HG02981 (cell line): ENCODE measurements around the gene ZNF385C.
"Not testable (repeated sequence)": the region's sequence is repeated elsewhere in the genome, so short reads cannot be mapped to it uniquely, and the experiment has no call there.

Experiments used
- ATAC-seq: cut with Tn5 transposase; IDR thresholded peaks from one replicate; pipeline ENCODE4 v1.9.1; 2021; ENCODE audit warnings: mild to moderate bottlenecking, moderate library complexity; ENCODE audit not compliant: unreplicated experiment

Gene ZNF385C, protein sequence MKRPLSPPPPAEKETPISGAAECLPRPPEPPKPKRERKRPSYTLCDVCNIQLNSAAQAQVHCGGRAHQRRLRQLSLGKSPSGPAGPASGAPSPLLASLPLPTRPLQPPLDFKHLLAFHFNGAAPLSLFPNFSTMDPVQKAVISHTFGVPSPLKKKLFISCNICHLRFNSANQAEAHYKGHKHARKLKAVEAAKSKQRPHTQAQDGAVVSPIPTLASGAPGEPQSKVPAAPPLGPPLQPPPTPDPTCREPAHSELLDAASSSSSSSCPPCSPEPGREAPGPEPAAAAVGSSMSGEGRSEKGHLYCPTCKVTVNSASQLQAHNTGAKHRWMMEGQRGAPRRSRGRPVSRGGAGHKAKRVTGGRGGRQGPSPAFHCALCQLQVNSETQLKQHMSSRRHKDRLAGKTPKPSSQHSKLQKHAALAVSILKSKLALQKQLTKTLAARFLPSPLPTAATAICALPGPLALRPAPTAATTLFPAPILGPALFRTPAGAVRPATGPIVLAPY

DNA sequence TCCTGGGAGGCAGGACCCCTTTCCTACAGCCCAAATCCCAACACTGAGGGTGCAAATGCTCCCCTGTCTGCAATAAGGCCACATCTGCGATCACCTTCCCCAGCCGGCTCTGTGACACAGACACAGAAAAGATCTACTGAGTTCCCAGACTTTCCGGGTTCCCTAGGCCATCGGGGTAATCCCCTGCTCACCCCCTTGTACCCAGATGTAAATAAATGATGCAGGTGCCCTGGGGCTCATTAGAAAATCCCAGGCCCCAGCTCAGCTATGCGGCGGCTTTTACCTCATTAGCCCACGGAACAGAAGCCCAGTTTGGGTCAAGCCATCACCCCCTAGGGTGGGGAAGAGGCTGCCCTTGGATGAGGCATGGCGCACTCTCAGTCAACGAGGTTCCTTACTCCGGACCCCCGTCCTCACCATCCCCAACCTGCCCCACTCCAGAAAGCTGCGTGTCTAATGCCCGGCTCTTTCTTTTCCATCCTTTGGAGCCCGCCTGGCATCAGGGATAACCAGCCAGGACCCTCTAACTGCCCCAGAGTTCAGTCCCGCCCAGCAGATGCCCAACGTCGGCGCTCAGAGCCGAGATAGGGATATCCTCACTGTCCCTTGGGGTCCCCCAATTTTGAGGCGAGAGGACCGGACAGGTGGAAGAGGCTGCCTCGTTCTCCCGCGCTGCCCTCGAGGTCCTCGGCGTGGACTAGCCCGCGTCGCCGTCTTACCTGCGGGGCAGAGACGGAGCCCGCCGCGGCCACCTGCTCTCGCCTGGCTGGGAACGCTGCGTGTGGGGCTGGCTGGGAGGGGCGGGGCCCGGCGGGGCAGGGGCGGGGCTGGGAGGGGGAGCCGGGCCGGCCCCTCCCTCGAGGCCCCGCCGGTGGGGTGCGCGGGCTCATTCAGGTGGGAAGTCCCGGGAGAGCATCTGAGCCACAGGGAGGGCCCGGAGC is at the start of gene ZNF385C:
Gene ZNF385C, minus strand, starts transcription at position 783 of the 941 bp plus-strand sequence. CDS start 35,417 bp downstream, outside the sequence.
- no peak for ATAC-seq

DNA sequence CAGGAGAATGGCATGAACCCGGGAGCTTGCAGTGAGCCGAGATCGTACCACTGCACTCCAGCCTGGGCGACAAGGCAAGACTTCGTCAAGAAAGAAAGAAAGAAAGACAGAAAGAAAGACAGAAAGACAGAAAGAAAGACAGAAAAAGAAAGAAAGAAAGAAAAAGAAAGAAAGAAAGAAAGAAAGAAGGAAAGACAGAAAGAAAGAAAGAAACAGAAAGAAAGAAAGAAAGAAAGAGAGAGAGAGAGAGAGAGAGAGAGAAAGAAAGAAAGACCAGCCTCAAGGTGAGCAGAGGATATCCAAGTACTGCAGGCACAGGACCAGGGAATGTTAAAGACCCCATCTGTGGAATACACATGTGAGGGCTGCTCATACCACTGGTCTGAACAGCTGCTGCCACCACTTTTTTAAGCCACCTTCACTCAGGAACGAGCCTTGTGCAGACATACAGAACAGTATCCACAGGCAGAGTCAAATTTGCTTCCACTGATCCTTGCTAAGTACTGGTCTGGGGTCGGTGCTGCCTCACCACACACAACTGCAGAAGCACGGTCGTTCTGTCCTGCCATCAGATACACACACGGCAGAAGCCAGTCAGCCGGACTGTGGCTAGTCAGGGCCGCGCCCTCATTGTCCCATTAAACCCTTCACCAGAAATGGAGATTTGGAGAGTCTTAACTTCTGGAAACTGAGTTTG is 48.8 kb upstream of the ZNF385C start:
- ATAC-seq, result no peak

DNA sequence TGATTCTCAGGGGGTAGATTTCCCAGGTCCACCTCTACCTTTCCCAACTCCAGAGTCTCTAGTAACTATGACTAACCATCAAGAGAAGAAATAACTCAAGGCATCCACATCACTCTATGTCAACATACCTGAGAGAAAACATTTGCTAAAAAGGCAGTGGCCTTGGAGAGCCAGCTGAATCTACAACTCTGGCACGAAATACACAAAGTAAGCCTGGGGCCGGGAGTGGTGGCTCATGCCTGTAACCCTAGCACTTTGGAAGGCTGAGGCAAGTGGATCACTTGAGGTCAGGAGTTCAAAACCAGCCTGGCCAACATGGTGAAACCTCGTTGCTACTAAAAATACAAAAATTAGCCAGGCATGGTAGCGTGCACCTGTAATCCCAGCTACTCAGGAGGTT is 44.9 kb upstream of the ZNF385C start:
- not testable (repeated sequence) for ATAC-seq

- ATAC-seq, result no peak
These were observed 44.2 kb upstream of the ZNF385C start for GRCh38 chr17:42142371-42142896.

GRCh38 chr17:42141382-42141781 is 43.1 kb upstream of the ZNF385C start:
- ATAC-seq, result no peak

DNA sequence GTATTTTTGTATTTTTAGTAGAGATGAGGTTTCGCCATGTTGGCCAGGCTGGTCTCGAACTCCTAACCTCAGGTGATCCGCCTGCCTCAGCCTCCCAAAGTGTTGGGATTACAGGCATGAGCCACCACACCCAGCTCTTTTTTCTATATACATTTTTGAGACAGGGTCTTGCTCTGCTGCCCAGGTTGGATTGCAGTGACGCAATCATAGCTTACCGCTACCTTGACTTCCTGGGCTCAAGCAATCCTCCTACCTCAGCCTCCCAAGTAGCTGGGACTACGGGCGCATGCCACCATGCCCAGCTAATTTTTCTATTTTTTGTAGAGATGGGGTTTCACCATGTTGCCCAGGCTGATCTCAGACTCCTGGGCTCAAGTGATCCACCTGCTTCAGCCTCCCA is 42.4 kb upstream of the ZNF385C start:
- not testable (repeated sequence) for ATAC-seq

GRCh38 chr17:42138749-42139492 is 40.6 kb upstream of the ZNF385C start:
- no peak for ATAC-seq

- no peak for ATAC-seq
These were observed 38.4 kb upstream of the ZNF385C start for GRCh38 chr17:42136654-42137051.

DNA sequence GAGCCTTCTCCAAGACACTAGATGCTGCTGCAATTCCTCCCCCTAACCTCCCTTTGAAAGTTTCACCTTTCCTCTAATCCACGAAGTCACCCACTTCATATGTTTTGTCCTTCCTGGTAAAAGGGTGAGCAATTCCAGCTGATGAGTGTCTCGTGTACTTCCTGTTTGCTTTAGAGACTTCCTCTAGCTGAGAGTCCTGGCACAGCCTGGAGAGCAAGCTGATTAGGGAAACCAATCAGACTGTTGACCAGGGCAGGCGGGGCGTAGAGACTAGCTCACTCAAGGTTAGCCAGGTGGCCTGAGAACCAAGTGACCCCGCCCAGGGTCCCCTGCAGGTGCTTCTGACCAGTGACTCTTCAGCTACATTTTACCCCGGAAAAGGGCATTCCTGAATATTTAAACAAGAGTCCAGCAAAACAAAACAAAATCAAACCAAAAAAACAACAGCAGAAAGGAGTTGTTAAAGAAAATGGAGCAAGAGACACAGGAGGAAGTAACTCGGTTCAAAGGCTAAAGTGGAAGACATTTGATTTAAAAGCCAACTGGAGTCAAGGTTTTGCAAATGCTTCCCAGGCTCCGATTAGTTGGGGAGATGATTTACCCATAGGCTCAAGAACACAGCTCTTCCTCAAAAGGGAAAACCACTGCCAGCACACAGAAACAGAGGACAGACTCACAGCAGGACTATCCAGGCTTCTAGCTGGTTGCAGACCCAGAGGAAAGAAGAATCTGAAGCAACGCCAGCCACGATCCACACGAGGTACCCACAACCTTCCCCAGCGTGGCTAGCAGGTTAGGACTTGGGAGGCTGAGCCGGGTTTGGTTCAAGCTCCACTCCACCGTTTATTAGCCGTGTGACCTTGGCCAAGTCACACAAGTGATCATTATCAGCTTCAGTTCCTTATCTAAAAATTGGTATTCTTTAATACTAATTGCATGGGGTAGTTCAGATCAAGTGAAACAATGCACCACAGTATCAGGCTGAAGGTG is 37.7 kb upstream of the ZNF385C start:
- no peak for ATAC-seq

DNA sequence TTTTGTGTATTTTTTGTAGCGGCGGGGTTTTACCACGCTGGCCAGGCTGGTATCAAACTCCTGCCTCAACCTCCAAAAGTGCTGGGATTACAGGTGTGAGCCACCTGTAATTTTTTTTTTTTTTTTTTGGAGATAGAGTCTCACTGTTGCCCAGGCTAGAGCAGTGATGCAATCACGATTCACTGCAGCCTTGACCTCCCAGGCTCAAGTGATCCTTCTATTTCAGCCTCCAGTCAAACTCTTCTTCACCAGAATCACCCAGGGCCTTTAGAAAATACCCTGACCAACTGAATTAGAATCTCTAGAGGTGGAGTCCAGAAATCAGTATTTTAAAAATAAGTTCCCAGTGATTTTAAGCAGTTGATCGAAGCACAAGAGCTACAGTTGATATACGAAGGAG is 36.9 kb upstream of the ZNF385C start:
- ATAC-seq, result no peak

DNA sequence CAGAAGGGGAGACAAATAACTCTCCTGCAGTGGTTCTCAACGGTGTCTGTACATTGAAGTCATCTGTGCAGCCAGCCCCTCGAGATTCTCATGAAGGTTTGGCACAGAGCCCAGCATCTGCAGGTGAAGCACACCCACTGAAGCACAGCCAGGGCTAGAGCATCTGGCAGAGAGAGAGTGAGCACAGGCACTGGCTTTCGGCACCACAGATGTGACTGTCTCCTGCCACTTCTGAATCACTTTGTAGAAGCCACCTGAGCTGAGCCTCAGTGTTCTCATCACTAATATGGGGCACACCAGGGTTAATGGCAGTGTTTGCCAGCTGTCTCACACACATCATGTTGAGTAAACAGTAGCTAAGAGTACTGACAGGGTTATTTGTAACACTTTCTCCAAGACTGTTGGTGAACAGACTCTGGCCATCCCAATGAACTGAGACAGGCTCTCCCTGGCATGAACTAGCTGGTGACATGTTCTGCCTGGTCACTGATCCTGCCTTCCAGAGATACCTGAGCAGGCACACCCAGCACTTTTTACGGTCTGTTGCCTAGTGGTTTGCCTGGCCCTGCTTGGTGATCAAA is 35.3 kb upstream of the ZNF385C start:
- ATAC-seq, result peak; percentile 80

DNA sequence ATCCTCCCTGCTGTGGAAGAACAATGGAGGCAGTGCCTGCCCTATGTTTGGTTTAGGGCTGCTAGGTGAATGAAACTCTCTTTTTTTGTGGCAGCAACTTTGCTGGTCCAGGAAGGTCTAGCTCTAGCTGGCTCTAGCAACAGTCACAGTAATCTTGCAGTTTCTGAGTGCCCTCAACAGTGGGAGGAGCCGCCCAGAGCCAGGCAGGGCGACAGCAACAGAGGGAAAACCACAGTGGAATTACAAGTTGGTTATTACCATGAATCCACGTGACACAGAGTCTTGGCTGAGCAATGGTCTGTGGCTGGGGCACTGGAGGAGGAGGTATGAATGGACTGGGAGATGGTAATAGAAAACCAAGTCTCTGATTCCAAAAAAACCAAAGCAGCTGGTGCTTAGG is 34.7 kb upstream of the ZNF385C start:
- peak; percentile 20 for ATAC-seq

DNA sequence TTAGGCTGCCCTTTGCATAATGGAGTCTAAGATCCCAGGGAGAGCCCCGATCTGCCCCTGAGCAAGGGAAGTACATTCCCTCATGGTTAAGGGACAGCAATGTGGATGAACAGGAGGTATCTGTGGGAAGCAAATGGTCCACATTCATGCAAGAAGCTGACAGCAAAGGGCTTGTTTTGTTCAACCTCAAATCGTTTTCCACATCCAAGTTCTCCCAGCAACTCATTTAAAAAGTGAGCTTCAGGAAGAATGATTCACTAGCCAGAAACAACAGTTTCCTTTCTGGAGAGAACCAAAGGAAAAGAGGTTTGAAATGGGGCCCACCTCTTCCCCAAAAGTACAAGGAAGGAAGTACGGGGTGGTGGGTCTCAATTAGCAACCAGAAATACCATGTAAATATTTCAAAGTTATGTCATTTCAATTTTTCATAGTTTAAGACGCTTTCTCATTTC is 33.7 kb upstream of the ZNF385C start:
- ATAC-seq, result no peak

DNA sequence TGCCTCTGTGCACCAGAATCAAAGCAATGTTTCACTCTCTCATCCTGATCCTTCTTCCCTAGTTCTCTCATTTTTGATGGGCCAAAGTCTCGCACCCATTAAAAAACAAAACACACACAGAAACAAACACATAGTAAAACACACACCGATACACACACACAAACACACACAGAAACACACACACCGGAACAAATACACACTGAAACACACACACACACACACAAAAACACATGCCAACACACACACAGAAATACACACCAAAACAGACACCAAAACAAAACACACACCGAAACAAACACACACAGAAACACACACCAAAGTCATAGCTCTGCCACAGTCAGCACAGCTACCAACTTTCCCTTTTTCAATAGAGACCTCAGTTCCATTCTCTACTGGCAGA is 33.0 kb upstream of the ZNF385C start:
- no peak for ATAC-seq

- ATAC-seq, result no peak
These were observed 32.1 kb upstream of the ZNF385C start for GRCh38 chr17:42130310-42130936.

DNA sequence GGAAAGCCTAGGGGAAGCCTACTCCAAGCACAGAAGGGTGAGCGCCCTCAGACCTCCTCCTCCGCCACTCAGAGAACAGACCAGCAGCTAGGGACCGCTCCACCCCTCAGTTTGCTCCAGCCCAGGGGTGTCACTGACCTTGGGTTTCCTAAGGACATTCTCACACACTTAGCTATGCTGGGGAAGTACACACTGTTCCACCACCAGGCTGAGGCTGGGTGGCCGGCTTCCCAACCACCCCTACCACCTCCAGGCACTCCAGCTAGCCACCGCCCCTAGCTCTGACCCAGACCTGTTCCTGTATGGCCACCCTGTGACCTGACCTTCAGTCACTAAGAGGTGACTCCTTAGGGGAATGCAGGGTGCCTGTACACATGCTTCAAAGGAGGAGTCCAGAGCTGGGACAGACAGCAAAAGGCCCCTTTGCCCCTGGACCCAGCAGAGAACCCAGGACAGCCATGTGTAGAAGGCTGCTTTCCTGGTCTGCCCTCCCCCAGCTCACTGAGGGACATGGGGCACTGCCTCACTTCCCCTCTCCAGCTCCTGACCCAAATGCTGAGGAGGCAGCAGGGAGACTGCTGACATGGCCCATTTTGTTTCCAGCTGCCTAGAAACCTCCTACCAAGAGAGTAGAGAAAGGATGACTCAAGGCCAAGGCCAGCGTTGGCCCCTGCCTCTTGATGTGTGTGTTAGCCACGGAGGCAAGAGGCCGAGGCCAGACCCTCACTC is 31.0 kb upstream of the ZNF385C start:
- ATAC-seq, result no peak

- ATAC-seq, result no peak
These were observed 29.1 kb upstream of the ZNF385C start for GRCh38 chr17:42127414-42127813.
